ENCODE measurements around the gene TPRA1. TPM values are rescaled to one million over a fixed set of nuclear protein-coding genes. Genes with fewer than 3 reads are reported as not detected.

TPRA1 gene
- total and polyA plus RNA-seq, 5 experiments from 2014 or later, result 14.8 to 34.7 (median 27.6) TPM

DNA sequence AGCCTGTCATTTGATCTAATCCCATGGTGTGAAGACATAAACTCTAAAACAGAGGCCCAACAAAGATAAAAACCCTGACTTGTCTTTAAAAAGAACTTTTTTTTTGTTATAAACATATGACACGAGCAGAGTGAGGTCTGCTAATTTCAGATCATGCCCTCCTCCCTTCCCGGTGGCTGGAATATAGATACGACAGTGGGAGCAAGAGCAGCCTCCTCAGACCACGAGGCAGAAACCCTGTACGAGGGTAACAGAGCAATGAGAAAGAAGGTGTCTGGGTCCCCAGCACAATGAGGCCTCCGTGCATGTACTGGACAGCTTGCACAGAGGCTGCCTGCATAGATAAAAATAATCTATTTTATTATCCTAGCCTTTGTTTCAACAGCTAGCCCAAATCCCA, 5.8 kb downstream of the TPRA1 start:
- no peak for DNase-seq
- Mint-ChIP-seq H3K9me3 (no peaks in the 10 kb centered on the region), H3K27ac (peak overlapping the region in 2 of 10 donors; percentile 1 to 66), H3K36me3 (peaks cover 0 to 4% (median 1%) of the 10 kb centered on the region in 3 donors), H3K4me1 (peaks cover 23 to 60% (median 43%) of the 10 kb centered on the region in 4 donors), H3K4me3 (peak overlapping the region in 1 of 10 donors; percentile 46), H3K27me3 (no peaks in the 10 kb centered on the region)
- POLR2A ChIA-PET, result interaction anchor here (1.9 kb wide), 1 partner anchor 12 kb away, joined by 7 read pairs; the partner anchor contains the start of gene MCM2
- ATAC-seq, result no peak

DNA sequence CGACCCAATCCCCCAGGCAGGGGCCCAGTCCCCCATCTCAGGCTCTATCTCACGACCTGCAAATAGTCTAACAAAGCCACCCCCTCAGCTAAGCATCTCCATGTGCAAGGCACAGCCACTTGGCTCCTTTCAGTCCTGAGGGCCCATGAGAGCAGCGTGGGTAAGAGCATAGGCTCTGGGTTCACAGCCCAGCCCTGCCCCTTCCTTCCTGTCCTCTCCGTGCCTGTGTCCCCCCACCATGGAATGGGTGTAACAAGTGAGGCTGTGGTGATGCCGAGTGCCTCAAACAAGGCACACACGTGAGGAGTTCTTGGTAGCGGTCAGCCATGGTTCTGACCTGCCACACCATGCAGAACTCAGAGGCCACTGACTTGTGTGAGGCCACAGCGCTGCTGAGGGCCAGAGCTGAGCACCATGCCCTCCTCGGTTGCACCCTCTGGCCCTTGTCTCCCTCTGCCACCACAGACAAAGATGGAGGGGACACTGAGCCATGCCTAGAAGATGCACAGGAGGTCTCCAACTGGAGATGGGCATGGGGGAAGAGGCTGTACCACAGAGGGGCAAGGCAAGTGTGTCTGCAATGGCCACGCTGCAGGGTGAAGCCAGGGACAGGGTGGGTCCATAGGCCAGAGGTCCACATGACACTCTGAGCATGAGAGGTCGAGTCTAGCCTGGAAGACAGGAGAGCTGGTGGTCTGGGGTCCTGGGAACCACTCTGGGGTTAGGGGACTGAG, 10.0 kb downstream of the TPRA1 start:
- Mint-ChIP-seq H3K36me3 (peaks cover 0 to 13% (median 1%) of the 10 kb centered on the region in 3 donors), H3K27me3 (no peaks in the 10 kb centered on the region), H3K4me1 (peaks cover 20 to 44% (median 34%) of the 10 kb centered on the region in 4 donors), H3K9me3 (no peaks in the 10 kb centered on the region), H3K27ac (peak overlapping the region in 3 of 10 donors; percentile 21 to 34 (median 32)), H3K4me3 (no peak overlapping the region)
- DNase-seq (no peak), ATAC-seq (no peak)
- POLR2A ChIA-PET, result no interaction called here

DNA sequence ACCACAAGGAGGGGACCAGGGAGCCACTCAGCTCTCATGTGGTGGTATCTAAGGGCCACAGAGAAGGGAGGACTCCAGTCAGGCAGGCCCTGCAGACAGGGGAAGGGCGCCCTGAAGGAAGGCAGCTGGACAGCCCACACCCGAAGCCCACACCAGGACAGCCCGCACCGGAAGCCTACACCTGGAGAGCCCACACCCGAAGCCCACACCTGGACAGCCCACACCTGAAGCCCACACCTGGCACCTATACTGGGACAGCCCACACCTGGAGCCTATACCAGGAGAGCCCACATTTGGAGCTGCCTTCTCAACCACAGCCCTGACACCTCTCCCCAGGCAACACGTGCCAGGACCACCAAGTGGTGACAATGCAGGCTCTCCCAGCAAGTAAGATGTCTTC, 11.7 kb downstream of the TPRA1 start:
- Mint-ChIP-seq H3K4me3 (no peak overlapping the region), H3K27me3 (no peaks in the 10 kb centered on the region), H3K36me3 (peaks cover 0 to 16% (median 1%) of the 10 kb centered on the region in 3 donors), H3K9me3 (no peaks in the 10 kb centered on the region), H3K27ac (peak overlapping the region in 1 of 10 donors; percentile 55), H3K4me1 (peaks cover 22 to 41% (median 32%) of the 10 kb centered on the region in 4 donors)
- ATAC-seq, result no peak
- POLR2A ChIA-PET, result no interaction called here
- DNase-seq, result no peak

GRCh38 chr3:127578168-127578567, 12.4 kb downstream of the TPRA1 start:
- no peaks in the 10 kb centered on the region for H3K27me3 Mint-ChIP-seq
- peaks cover 0 to 16% (median 1%) of the 10 kb centered on the region in 3 donors for H3K36me3 Mint-ChIP-seq
- no peaks in the 10 kb centered on the region for H3K9me3 Mint-ChIP-seq
- POLR2A ChIA-PET, result no interaction called here
- H3K4me3 Mint-ChIP-seq, result no peak overlapping the region
- no peak for ATAC-seq
- H3K27ac Mint-ChIP-seq, result peak overlapping the region in 1 of 10 donors; percentile 24
- DNase-seq, result no peak
- peaks cover 22 to 41% (median 31%) of the 10 kb centered on the region in 4 donors for H3K4me1 Mint-ChIP-seq

DNA sequence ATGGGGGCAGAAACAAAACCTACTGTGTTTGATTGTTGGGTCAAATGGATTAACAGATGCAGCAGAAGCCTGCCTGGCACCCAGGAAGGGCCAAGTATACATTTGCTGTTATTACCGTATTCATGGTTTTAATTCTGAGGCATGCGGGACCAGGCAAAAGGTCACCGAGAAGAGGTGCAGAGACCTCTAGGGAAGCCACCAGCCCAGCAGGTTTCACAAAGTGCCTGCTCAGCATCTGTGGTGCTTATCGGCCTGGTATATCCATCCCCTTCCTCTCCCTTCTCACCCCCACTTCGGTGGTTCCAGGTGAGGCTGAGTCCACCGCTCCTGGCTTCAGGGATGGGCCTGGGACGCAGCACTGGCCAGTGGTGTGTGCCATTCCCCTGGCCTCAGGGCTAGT, 13.1 kb downstream of the TPRA1 start:
- DNase-seq (no peak), ATAC-seq (no peak)
- H3K9me3 Mint-ChIP-seq, result no peaks in the 10 kb centered on the region
- POLR2A ChIA-PET, result no interaction called here
- peaks cover 0 to 18% (median 1%) of the 10 kb centered on the region in 3 donors for H3K36me3 Mint-ChIP-seq
- H3K27ac Mint-ChIP-seq, result no peak overlapping the region
- no peak overlapping the region for H3K4me3 Mint-ChIP-seq
- peaks cover 22 to 41% (median 31%) of the 10 kb centered on the region in 4 donors for H3K4me1 Mint-ChIP-seq
- H3K27me3 Mint-ChIP-seq, result no peaks in the 10 kb centered on the region

DNA sequence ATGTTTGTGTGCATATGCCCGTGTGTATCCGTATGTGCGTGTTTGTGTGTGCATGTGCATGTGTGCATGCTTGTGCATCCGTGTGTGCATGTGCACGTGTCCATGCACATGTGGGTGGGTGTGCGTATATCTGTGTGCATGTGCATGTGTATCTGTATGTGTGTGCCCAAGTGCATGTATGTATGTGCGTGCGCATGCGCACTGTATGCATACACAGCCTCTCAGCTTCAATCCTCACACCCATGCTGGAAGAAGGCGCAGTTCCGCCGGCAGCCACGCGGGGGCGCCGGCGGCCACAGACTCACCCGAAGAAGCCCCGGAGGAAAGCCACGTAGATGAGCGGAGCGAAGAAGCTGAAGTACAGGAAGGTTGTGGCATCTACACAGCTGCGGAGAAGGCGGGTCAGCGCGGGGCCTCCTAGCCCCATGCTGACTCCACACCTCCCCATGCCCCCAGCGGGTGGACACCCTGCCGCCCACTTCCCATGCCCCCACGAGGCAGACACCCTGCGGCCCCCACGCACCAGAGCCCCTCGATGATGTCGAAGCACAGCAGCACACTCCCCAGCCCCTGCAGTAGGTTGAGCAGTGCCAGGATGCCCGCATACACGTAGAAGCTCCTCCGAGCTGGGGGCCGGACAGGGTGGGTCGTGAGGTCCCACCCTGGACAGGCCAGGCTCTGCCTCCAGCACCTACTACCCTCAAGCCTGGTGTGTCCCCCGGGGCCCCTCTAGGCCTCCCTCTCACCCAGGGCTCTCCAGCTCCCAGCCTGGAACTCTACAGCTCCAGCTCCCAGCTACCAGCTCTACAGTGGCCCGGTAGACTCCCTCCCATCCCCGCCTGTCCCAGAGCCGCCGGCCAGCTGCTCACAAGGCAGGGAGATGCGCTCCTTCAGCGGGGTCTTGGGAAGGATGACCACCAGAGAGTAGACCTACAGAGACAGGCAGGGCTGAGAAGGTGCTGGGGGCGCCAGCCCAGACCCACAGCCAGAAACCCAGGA, 15.4 kb downstream of the TPRA1 start:
- Mint-ChIP-seq H3K27me3 (no peaks in the 10 kb centered on the region), H3K36me3 (peaks cover 0 to 26% (median 12%) of the 10 kb centered on the region in 3 donors), H3K4me1 (peaks cover 14 to 29% (median 19%) of the 10 kb centered on the region in 4 donors), H3K4me3 (peak overlapping the region in 8 of 10 donors; percentile 6 to 64 (median 40)), H3K9me3 (no peaks in the 10 kb centered on the region), H3K27ac (peak overlapping the region in 8 of 10 donors; percentile 37 to 90 (median 80))
- POLR2A ChIA-PET, result interaction anchor here (0.6 to 1.9 kb wide), 4 partner anchors 14 to 1100 kb away, joined by 3 to 16 read pairs (median 5); partner anchors contain the start of genes TPRA1 and ZXDC
- ATAC-seq, result peak; percentile 94 to 96
- peak; percentile 71 to 90 (median 78) for DNase-seq

- Mint-ChIP-seq H3K36me3 (peaks cover 0 to 19% (median 12%) of the 10 kb centered on the region in 3 donors), H3K27ac (no peak overlapping the region), H3K4me3 (no peak overlapping the region), H3K27me3 (no peaks in the 10 kb centered on the region), H3K4me1 (peaks cover 9 to 19% (median 12%) of the 10 kb centered on the region in 4 donors), H3K9me3 (no peaks in the 10 kb centered on the region)
- ATAC-seq (no peak), DNase-seq (no peak)
- POLR2A ChIA-PET, result no interaction called here
Measured at GRCh38 chr3:127573912-127574311, 16.6 kb downstream of the TPRA1 start.

DNA sequence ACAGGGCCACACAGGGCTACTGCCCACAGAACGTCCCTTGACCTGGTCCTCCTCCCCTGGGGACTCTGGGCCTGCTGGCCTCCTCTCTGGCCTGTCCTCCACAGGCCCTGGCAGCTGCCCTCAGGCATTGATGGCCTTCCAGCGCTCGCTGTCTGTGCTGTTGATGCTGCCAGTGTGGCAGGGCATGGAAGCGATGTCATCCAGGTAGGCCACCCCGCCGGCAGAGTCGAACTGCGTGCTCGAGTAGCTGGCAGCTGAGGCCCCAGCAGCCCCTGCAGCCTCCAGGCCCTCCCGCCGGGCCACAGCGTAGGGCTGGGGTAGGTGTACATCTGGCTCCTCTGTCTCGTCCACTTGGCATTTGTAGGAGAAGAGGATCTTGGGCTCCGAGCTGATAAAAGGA, 17.1 kb downstream of the TPRA1 start:
- no peaks in the 10 kb centered on the region for H3K9me3 Mint-ChIP-seq
- no peak for DNase-seq
- no peak overlapping the region for H3K4me3 Mint-ChIP-seq
- POLR2A ChIA-PET, result no interaction called here
- peaks cover 9 to 19% (median 12%) of the 10 kb centered on the region in 4 donors for H3K4me1 Mint-ChIP-seq
- ATAC-seq, result no peak
- H3K27ac Mint-ChIP-seq, result no peak overlapping the region
- H3K36me3 Mint-ChIP-seq, result peaks cover 0 to 17% (median 12%) of the 10 kb centered on the region in 3 donors
- H3K27me3 Mint-ChIP-seq, result no peaks in the 10 kb centered on the region

DNA sequence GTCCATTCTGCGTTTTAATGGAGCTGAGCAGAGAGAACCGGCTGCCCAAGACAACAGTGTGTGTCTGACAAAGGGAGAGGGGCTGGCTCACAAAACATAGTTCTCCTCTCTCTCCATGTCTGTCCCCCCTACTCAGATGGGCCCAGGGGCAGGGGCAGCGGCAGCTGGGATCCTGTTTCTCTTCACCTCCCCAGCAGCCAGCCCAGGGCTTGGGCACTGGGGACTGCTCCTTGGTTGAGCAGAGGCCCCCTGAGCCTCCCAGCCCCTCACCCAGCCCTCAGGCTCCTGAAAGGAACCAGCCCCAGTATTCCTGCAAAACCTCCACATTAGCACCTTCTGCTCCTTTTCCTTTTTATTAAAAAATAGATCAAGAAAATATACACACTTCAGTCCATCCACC, 17.8 kb downstream of the TPRA1 start:
- peaks cover 9 to 19% (median 12%) of the 10 kb centered on the region in 4 donors for H3K4me1 Mint-ChIP-seq
- peaks cover 0 to 17% (median 12%) of the 10 kb centered on the region in 3 donors for H3K36me3 Mint-ChIP-seq
- DNase-seq (no peak), ATAC-seq (no peak)
- no peak overlapping the region for H3K4me3 Mint-ChIP-seq
- no peaks in the 10 kb centered on the region for H3K27me3 Mint-ChIP-seq
- POLR2A ChIA-PET, result no interaction called here
- no peaks in the 10 kb centered on the region for H3K9me3 Mint-ChIP-seq
- peak overlapping the region in 1 of 10 donors; percentile 48 for H3K27ac Mint-ChIP-seq

DNA sequence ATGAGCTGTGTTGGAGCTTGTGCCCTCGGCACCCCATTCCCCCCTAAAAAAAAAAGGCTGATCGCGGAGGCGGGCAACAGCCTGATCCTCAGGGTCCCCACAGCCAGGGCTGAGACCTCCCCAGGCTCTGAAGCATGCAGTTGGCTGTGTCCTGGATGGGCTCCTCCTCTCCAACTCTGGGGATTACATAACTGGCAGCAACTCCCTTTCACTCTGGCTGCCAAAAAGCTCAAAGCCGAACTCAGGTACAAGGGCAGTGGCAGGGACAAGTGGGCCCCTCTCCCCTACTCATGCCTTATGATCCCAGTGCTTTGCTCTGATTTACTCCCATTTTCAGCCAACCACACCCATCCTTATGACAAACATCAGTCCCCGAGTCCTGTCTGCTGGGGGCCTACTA, 18.3 kb downstream of the TPRA1 start:
- peaks cover 9 to 19% (median 12%) of the 10 kb centered on the region in 4 donors for H3K4me1 Mint-ChIP-seq
- no peak for ATAC-seq
- H3K9me3 Mint-ChIP-seq, result no peaks in the 10 kb centered on the region
- POLR2A ChIA-PET, result interaction anchor here (0.7 kb wide), 1 partner anchor 26 kb away, joined by 3 read pairs; the partner anchor contains the start of gene MCM2
- H3K27me3 Mint-ChIP-seq, result no peaks in the 10 kb centered on the region
- no peak overlapping the region for H3K4me3 Mint-ChIP-seq
- no peak for DNase-seq
- peak overlapping the region in 2 of 10 donors; percentile 59 to 79 for H3K27ac Mint-ChIP-seq
- H3K36me3 Mint-ChIP-seq, result peaks cover 0 to 17% (median 12%) of the 10 kb centered on the region in 3 donors

DNA sequence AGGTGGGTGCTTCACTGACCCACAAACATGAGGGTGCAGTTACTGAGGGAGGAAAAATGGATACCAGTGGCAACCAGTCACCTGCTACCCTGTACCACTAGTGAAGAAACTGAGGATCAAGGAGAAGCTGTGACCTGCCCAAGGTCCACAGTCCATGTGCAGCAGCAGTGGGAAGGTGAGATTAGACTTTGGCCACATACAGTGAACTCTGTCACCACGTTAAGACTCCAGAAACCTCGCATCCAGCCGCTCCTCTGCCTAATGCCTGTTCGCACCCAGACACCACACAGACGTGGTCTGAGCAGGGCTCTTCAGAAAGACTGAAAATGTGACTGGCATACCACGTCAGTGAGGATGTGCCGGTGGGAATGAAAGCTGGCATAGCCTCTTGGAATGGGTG, 20.0 kb downstream of the TPRA1 start:
- Mint-ChIP-seq H3K4me1 (peaks cover 6 to 9% (median 7%) of the 10 kb centered on the region in 4 donors), H3K4me3 (no peak overlapping the region)

GRCh38 chr3:127569160-127569559, 21.4 kb downstream of the TPRA1 start:
- Mint-ChIP-seq H3K9me3 (no peaks in the 10 kb centered on the region), H3K4me3 (no peak overlapping the region), H3K36me3 (peaks cover 0 to 14% (median 12%) of the 10 kb centered on the region in 3 donors), H3K27ac (peak overlapping the region in 1 of 10 donors; percentile 65), H3K4me1 (peaks cover 0 to 3% (median 0%) of the 10 kb centered on the region in 4 donors), H3K27me3 (peaks cover 0 to 4% (median 0%) of the 10 kb centered on the region in 5 donors)
- DNase-seq (no peak), ATAC-seq (no peak)
- POLR2A ChIA-PET, result no interaction called here

More for the DNA sequence above, 20.0 kb downstream of the TPRA1 start:
- POLR2A ChIA-PET, result no interaction called here
- Mint-ChIP-seq H3K9me3 (no peaks in the 10 kb centered on the region), H3K27me3 (peaks cover 0 to 2% (median 0%) of the 10 kb centered on the region in 5 donors), H3K36me3 (peaks cover 0 to 17% (median 12%) of the 10 kb centered on the region in 3 donors), H3K27ac (no peak overlapping the region)
- ATAC-seq (no peak), DNase-seq (no peak)
